Neural cell (in vitro differentiated cells): ENCODE data around the gene PARD3B.

Experiments
- EZH2 ChIP-seq: fragments of 200-600, 300-800 bp; shearing (Covaris generic), sonication (generic); IDR thresholded peaks from 2 replicates; pipeline ENCODE4 v1.6.1; 2014; ENCODE audit warnings: antibody characterized with exemption, low read length, borderline replicate concordance, mild to moderate bottlenecking; ENCODE audit not compliant: insufficient read depth, poor library complexity, severe bottlenecking
- RAD21 ChIP-seq: fragments of 450-650 bp; conservative IDR thresholded peaks from 2 replicates; pipeline ENCODE4 v1.6.1; 2014; ENCODE audit warnings: antibody characterized with exemption, mild to moderate bottlenecking, moderate library complexity
- TF ChIP-seq, protein P1 (sequence below): fragments of 450-650 bp; IDR thresholded peaks from 2 replicates; pipeline ENCODE4 v1.5.1; 2014; ENCODE audit warnings: antibody characterized with exemption, mild to moderate bottlenecking, moderate library complexity; ENCODE audit not compliant: poor library complexity, severe bottlenecking

DNA sequence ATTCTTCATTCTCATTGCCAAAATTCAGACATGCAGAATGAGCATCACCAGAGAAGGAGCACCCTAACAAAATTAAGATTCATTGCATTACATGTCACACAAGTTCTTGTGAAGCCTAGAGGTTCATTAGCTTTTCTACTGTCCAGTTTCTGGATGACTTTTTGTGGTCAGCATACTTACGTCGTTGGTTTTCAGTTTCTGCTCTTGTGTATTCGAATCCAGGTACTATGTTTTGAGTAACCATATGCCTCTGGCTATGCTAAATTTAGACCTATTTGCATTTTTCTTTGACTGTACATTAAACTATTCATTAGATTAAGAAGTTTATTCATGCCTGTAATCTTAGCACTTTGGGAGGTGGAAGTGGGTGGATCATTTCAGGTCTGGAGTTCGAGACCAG is 251.3 kb downstream of the PARD3B start:
- TF ChIP-seq, protein P1, sequence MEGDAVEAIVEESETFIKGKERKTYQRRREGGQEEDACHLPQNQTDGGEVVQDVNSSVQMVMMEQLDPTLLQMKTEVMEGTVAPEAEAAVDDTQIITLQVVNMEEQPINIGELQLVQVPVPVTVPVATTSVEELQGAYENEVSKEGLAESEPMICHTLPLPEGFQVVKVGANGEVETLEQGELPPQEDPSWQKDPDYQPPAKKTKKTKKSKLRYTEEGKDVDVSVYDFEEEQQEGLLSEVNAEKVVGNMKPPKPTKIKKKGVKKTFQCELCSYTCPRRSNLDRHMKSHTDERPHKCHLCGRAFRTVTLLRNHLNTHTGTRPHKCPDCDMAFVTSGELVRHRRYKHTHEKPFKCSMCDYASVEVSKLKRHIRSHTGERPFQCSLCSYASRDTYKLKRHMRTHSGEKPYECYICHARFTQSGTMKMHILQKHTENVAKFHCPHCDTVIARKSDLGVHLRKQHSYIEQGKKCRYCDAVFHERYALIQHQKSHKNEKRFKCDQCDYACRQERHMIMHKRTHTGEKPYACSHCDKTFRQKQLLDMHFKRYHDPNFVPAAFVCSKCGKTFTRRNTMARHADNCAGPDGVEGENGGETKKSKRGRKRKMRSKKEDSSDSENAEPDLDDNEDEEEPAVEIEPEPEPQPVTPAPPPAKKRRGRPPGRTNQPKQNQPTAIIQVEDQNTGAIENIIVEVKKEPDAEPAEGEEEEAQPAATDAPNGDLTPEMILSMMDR: no peak
- TF ChIP-seq RAD21 (no peak), EZH2 (no peak)
